ENCODE results near the gene HS3ST3A1. TPM values are rescaled to one million over a fixed set of nuclear protein-coding genes. Genes with fewer than 3 reads are reported as not detected.

HS3ST3A1 gene
- total RNA-seq, 1 experiment from 2014 or later = not detected

GRCh38 chr17:13490427-13490826, 111.3 kb downstream of the HS3ST3A1 start:
- Mint-ChIP-seq H3K27ac (ENCODE audit: unreplicated experiment) (no peak overlapping the region), H3K4me3 (ENCODE audit: unreplicated experiment) (no peak overlapping the region), H3K27me3 (ENCODE audit: insufficient read depth, unreplicated experiment) (no peaks in the 10 kb centered on the region), H3K9me3 (ENCODE audit: unreplicated experiment) (no peaks in the 10 kb centered on the region), H3K4me1 (ENCODE audit: low read depth, unreplicated experiment) (no peaks in the 10 kb centered on the region), H3K36me3 (ENCODE audit: insufficient read depth, unreplicated experiment) (no peaks in the 10 kb centered on the region)
- Histone ChIP-seq H3K27me3 (replicated peaks; ENCODE audit: control insufficient read depth, insufficient read depth, low read length) (no peaks in the 10 kb centered on the region), H3K9me3 (no peaks in the 10 kb centered on the region), H3K4me1 (no peaks in the 10 kb centered on the region), H3K4me3 (ENCODE audit: low read depth, low read length) (no peak overlapping the region), H3K36me3 (ENCODE audit: control insufficient read depth, insufficient read depth, low read length) (no peaks in the 10 kb centered on the region)
- CTCF ChIA-PET = no interaction called here
- BruUV-seq (replicated peaks) = no TSS peak
- no peak for TF ChIP-seq CTCF (IDR thresholded peaks at IDR 0.05; ENCODE audit: insufficient read depth in 1 of 2, low read depth in 1 of 2, low read length in 1 of 2, severe bottlenecking in 1 of 2, unreplicated experiment in 1 of 2)
- no peak for DNase-seq
- intact Hi-C loops (cut with micrococcal nuclease; ENCODE audit: unreplicated experiment) = no loop called here
- POLR2A ChIA-PET = no interaction called here

- H3K4me1 ChIP-seq = no peaks in the 10 kb centered on the region
- no peak for DNase-seq
- Mint-ChIP-seq H3K27ac (ENCODE audit: unreplicated experiment) (no peak overlapping the region), H3K9me3 (ENCODE audit: unreplicated experiment) (peaks cover 2% of the 10 kb centered on the region), H3K27me3 (ENCODE audit: insufficient read depth, unreplicated experiment) (no peaks in the 10 kb centered on the region), H3K4me3 (ENCODE audit: unreplicated experiment) (no peak overlapping the region), H3K36me3 (ENCODE audit: insufficient read depth, unreplicated experiment) (no peaks in the 10 kb centered on the region), H3K4me1 (ENCODE audit: low read depth, unreplicated experiment) (no peaks in the 10 kb centered on the region)
- no peaks in the 10 kb centered on the region for H3K27me3 ChIP-seq (replicated peaks; ENCODE audit: control insufficient read depth, insufficient read depth, low read length)
- TF ChIP-seq CTCF (IDR thresholded peaks at IDR 0.05; ENCODE audit: insufficient read depth in 1 of 2, low read depth in 1 of 2, low read length in 1 of 2, severe bottlenecking in 1 of 2, unreplicated experiment in 1 of 2) = no peak
- H3K9me3 ChIP-seq = no peaks in the 10 kb centered on the region
- intact Hi-C loops (cut with micrococcal nuclease; ENCODE audit: unreplicated experiment) = no loop called here
- no TSS peak for BruUV-seq (replicated peaks)
- no peaks in the 10 kb centered on the region for H3K36me3 ChIP-seq (ENCODE audit: control insufficient read depth, insufficient read depth, low read length)
- H3K4me3 ChIP-seq (ENCODE audit: low read depth, low read length) = no peak overlapping the region
- CTCF ChIA-PET = no interaction called here
- POLR2A ChIA-PET = no interaction called here
Measured at GRCh38 chr17:13485327-13485726, 116.4 kb downstream of the HS3ST3A1 start.

GRCh38 chr17:13484020-13484419, 117.7 kb downstream of the HS3ST3A1 start:
- Mint-ChIP-seq H3K27ac (ENCODE audit: unreplicated experiment) (no peak overlapping the region), H3K9me3 (ENCODE audit: unreplicated experiment) (peaks cover 10% of the 10 kb centered on the region), H3K27me3 (ENCODE audit: insufficient read depth, unreplicated experiment) (no peaks in the 10 kb centered on the region), H3K36me3 (ENCODE audit: insufficient read depth, unreplicated experiment) (no peaks in the 10 kb centered on the region), H3K4me1 (ENCODE audit: low read depth, unreplicated experiment) (no peaks in the 10 kb centered on the region), H3K4me3 (ENCODE audit: unreplicated experiment) (no peak overlapping the region)
- intact Hi-C loops (cut with micrococcal nuclease; ENCODE audit: unreplicated experiment) = no loop called here
- H3K4me1 ChIP-seq = no peaks in the 10 kb centered on the region
- DNase-seq = no peak
- no peak overlapping the region for H3K4me3 ChIP-seq (ENCODE audit: low read depth, low read length)
- H3K36me3 ChIP-seq (ENCODE audit: control insufficient read depth, insufficient read depth, low read length) = no peaks in the 10 kb centered on the region
- TF ChIP-seq CTCF (IDR thresholded peaks at IDR 0.05; ENCODE audit: insufficient read depth in 1 of 2, low read depth in 1 of 2, low read length in 1 of 2, severe bottlenecking in 1 of 2, unreplicated experiment in 1 of 2) = no peak
- no peaks in the 10 kb centered on the region for H3K27me3 ChIP-seq (replicated peaks; ENCODE audit: control insufficient read depth, insufficient read depth, low read length)
- POLR2A ChIA-PET = no interaction called here
- H3K9me3 ChIP-seq = no peaks in the 10 kb centered on the region
- CTCF ChIA-PET = no interaction called here
- BruUV-seq (replicated peaks) = no TSS peak

Data from Caco-2 (cell line).